GM12878 (cell line): Measurements from ENCODE around the gene LOXL4. TPM values are rescaled to one million over a fixed set of nuclear protein-coding genes. Genes with fewer than 3 reads are reported as not detected.

Experiments used
- ATAC-seq: fragments of 200-7000 bp; cut with Tn5 transposase; 3 replicates; pipeline ENCODE4 v1.9.1; 2020; ENCODE audit warnings: mild to moderate bottlenecking, moderate library complexity
- BruUV-seq: library from RNA; stranded (reverse); fragments of 400-500 nt; replicated peaks from 2 replicates; lab custom pipeline; 2021; lab: Mats Ljungman, UMichigan
- CTCF ChIA-PET: fragments of 300-600 bp; sonication (Branson Sonifier 250); formaldehyde crosslinking; extraction: SDS; loops from one replicate; lab custom pipeline; 2021; ENCODE audit warnings: inconsistent platforms; lab: Yijun Ruan, JAX
- POLR2A ChIA-PET: fragments of 350-600 bp; formaldehyde crosslinking; extraction: SDS; loops from one replicate; lab custom pipeline; 2021; ENCODE audit warnings: inconsistent platforms; lab: Charles Lee
- RAD21 ChIA-PET: fragments of 300-600 bp; sonication (Branson Sonifier 250); formaldehyde crosslinking; loops from one replicate; lab custom pipeline; 2023; ENCODE audit warnings: antibody characterized with exemption; ENCODE audit not compliant: unreplicated experiment; lab: Charles Lee
- SMC1A ChIA-PET: fragments of 300-600 bp; sonication (Branson Sonifier 250); formaldehyde crosslinking; loops from one replicate; lab custom pipeline; 2023; ENCODE audit not compliant: unreplicated experiment, uncharacterized antibody; lab: Charles Lee
- DNase-seq: peaks from one replicate; pipeline ENCODE4 v3.0.0-alpha.2; 2011; ENCODE audit warnings: low read depth, low spot score
- FAIRE-seq: peaks from 3 replicates; lab custom pipeline; 2011; peaks lifted over from hg19 to GRCh38; lab: Jason Lieb, UNC
- H2AFZ ChIP-seq: 2 replicates; pipeline ENCODE4 v1.6.0; 2011; ENCODE audit warnings: low read depth, low read length, control low read depth; ENCODE audit not compliant: control insufficient read depth
- H3K27ac ChIP-seq: 2 replicates; pipeline ENCODE4 v1.5.1; 2011; ENCODE audit warnings: control low read depth; ENCODE audit not compliant: control insufficient read depth, insufficient read depth
- H3K27me3 ChIP-seq, 2 experiments: replicated peaks in 1 of 2; 2 replicates each; pipeline versions ENCODE4 v1.6.0 to v1.6.1; 2011; ENCODE audit warnings: low read length in 1 of 2; ENCODE audit not compliant: control insufficient read depth in 2 of 2, insufficient read depth in 2 of 2
- H3K36me3 ChIP-seq, 2 experiments: 2 replicates each; pipeline ENCODE4 v1.5.1; 2011; ENCODE audit warnings: low read length in 1 of 2; ENCODE audit not compliant: control insufficient read depth in 2 of 2, insufficient read depth in 2 of 2
- H3K4me1 ChIP-seq: 2 replicates; pipeline ENCODE4 v1.6.1; 2011; ENCODE audit warnings: mild to moderate bottlenecking, low read length, moderate library complexity, mixed read lengths; ENCODE audit not compliant: control insufficient read depth, insufficient read depth
- H3K4me2 ChIP-seq: 2 replicates; pipeline ENCODE4 v1.6.0; 2011; ENCODE audit warnings: control low read depth; ENCODE audit not compliant: control insufficient read depth, insufficient read depth
- H3K4me3 ChIP-seq: fragments of 200-600 bp; sonication (generic); 2 replicates; pipeline ENCODE4 v1.5.1; 2016
- H3K79me2 ChIP-seq: 2 replicates; pipeline ENCODE4 v1.6.0; 2011; ENCODE audit warnings: low read length; ENCODE audit not compliant: control insufficient read depth, insufficient read depth
- H3K9ac ChIP-seq: 2 replicates; pipeline ENCODE4 v1.8.0; 2011; ENCODE audit warnings: low read length, control low read depth, mixed read lengths; ENCODE audit not compliant: control insufficient read depth, insufficient read depth
- H3K9me3 ChIP-seq: replicated peaks from 3 replicates; pipeline ENCODE4 v1.5.1; 2011; ENCODE audit warnings: mild to moderate bottlenecking, low read length; ENCODE audit not compliant: control insufficient read depth, insufficient read depth
- H4K20me1 ChIP-seq: 2 replicates; pipeline ENCODE4 v1.6.0; 2011; ENCODE audit not compliant: control insufficient read depth, insufficient read depth
- BMI1 ChIP-seq: fragments of 450-650 bp; IDR thresholded peaks from 2 replicates; pipeline ENCODE4 v1.6.1; 2016; ENCODE audit warnings: mild to moderate bottlenecking, moderate library complexity, borderline replicate concordance
- EZH2 ChIP-seq: IDR thresholded peaks from 2 replicates; pipeline ENCODE4 v1.6.1; 2012; ENCODE audit warnings: low read depth, mild to moderate bottlenecking, control low read depth, inconsistent platforms, low read length, borderline replicate concordance; ENCODE audit not compliant: control insufficient read depth
- NFXL1 ChIP-seq: fragments of 450-650 bp; IDR thresholded peaks from 2 replicates; pipeline ENCODE4 v1.6.1; 2017; ENCODE audit warnings: antibody characterized with exemption, mild to moderate bottlenecking, borderline replicate concordance
- WRNIP1 ChIP-seq: IDR thresholded peaks from 2 replicates; pipeline ENCODE4 v1.6.1; 2011; ENCODE audit warnings: low read depth, low read length, improper control_type of control experiment, borderline replicate concordance
- YY1 ChIP-seq: IDR thresholded peaks from 2 replicates; pipeline ENCODE4 v1.6.1; 2011; ENCODE audit warnings: low read depth, mild to moderate bottlenecking, low read length
- ZSCAN29 ChIP-seq: fragments of 450-650 bp; IDR thresholded peaks from 2 replicates; pipeline ENCODE4 v1.6.1; 2017; ENCODE audit warnings: mild to moderate bottlenecking, moderate library complexity
- WGBS: methylation state at CpG from one replicate; pipeline ENCODE4 v1.1.6; 2016; ENCODE audit warnings: low lambda C conversion rate; ENCODE audit not compliant: insufficient replicate concordance, insufficient coverage; ENCODE audit errors: missing lambda C conversion rate; 5-methylcytosine and 5-hydroxymethylcytosine counted together
- in situ Hi-C: fragments of 300-500 bp; cut with MboI; formaldehyde crosslinking; loops from 9 replicates; pipeline ENCODE4 v1.14.3; 2018; ENCODE audit warnings: mixed read lengths
- intact Hi-C: fragments of 100-400 bp; cut with micrococcal nuclease; formaldehyde crosslinking; loops from one replicate; pipeline ENCODE4 v1.14.2; 2022; ENCODE audit not compliant: unreplicated experiment
- polyA plus RNA-seq, 11 experiments: library from polyadenylated mRNA; depleted of rRNA in 4 of 11; unstranded in 6 of 11; stranded (reverse) in 5 of 11; fragments of >200 nt; fragmentation: Nextera tagmentation in 4 of 11; fragmentation: Illumina TruSeq in 1 of 11; extraction: Ambion mirVana in 4 of 11; extraction: Trizol in 1 of 11; gene quantifications; 1 replicate in 1 of 11; 2 replicates in 10 of 11; pipeline versions ENCODE4 v1.2.1 to v1.2.3, GENCODE V29; 2011 to 2016; ENCODE audit warnings: inconsistent platforms in 2 of 11, missing spikeins in 2 of 11, low read depth in 1 of 11
- total RNA-seq, 4 experiments: library from RNA; depleted of rRNA in 3 of 4; stranded (reverse); fragments of >200 nt in 3 of 4; fragmentation: Illumina TruSeq in 1 of 4; extraction: Trizol in 1 of 4; gene quantifications; 2 replicates each; pipeline versions ENCODE4 v1.2.1 to v1.2.3, GENCODE V29; 2013 to 2021

LOXL4 gene
- total and polyA plus RNA-seq, 10 of the 15 experiments (the other 5 are each of a cell fraction or from before 2014, with no cell fraction given) = 0.02 to 0.12 (median 0.08) TPM; not detected in 3

DNA sequence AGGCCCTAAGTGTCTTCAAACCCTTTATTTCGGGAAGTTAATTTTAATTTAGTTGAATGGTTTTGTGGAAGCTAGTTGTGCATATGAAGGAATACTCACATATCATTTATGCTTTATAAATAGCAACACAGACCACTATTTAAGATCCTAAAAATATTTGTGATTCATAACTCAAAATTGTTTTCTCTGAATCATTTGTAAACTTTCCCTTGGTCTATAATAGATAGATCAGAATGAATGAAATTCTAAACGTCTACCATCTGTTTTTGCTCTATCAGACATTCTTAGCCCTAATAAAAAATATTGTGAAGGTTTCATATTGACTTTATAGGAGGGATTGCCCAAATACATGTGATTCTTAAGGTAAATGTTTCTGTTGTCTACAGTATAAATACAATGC is 43.5 kb downstream of the LOXL4 start:
- H3K79me2 ChIP-seq = no peaks in the 10 kb centered on the region; the same call in 1 of the 2 replicates
- intact Hi-C loops = no loop called here
- SMC1A ChIA-PET = no interaction called here
- no peak for DNase-seq
- no peak for FAIRE-seq
- CTCF ChIA-PET = no interaction called here
- POLR2A ChIA-PET = no interaction called here
- H3K4me2 ChIP-seq = no peak overlapping the region
- H3K9ac ChIP-seq = no peak overlapping the region
- H3K4me1 ChIP-seq = no peaks in the 10 kb centered on the region
- 62% methylated on average over 2 of the region's 2 CpGs for WGBS
- H3K36me3 ChIP-seq = no peaks in the 10 kb centered on the region; a peak in 1 of 4 replicates
- peaks cover 5% of the 10 kb centered on the region; the same call in 2 of the 3 replicates for H3K9me3 ChIP-seq
- TF ChIP-seq WRNIP1 = no peak
- TF ChIP-seq, all 136 proteins: peak for 0
- H3K27ac ChIP-seq = no peak overlapping the region
- ATAC-seq = no peak
- no TSS peak for BruUV-seq
- no peaks in the 10 kb centered on the region for H3K27me3 ChIP-seq
- RAD21 ChIA-PET = no interaction called here
- H3K4me3 ChIP-seq = no peak overlapping the region
- H4K20me1 ChIP-seq = no peaks in the 10 kb centered on the region
- in situ Hi-C loops = no loop called here
- no peak overlapping the region for H2AFZ ChIP-seq

DNA sequence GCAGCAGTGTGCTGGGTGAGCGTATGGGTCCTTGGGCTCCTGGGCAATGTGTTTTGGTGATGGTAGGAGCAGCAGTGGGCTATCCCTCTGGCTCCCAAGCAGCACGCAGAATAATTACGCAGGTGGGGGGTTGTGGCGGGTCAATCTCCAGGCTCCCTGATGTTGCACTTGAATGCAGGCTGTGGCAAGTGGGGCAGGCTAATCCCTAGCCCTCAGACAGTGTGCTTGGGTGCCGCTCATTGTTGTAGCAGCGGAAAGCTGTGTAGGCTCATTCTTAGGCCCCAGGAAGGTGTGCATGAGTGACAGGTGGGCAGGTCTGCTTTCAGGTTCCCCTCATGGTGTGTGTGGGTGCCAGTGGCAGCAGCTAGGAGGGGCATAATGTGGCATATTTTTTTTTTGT is 44.1 kb downstream of the LOXL4 start:
- Histone ChIP-seq H3K9ac (no peak overlapping the region), H3K9me3 (peaks cover 9% of the 10 kb centered on the region; the same call in 2 of the 3 replicates), H3K4me3 (no peak overlapping the region), H3K27me3 (no peaks in the 10 kb centered on the region), H3K79me2 (no peaks in the 10 kb centered on the region; the same call in 1 of the 2 replicates), H3K36me3 (no peaks in the 10 kb centered on the region; a peak in 1 of 4 replicates), H3K27ac (no peak overlapping the region), H3K4me1 (no peaks in the 10 kb centered on the region), H2AFZ (no peak overlapping the region), H3K4me2 (no peak overlapping the region), H4K20me1 (no peaks in the 10 kb centered on the region)
- in situ Hi-C loops = no loop called here
- RAD21 ChIA-PET = no interaction called here
- ATAC-seq = no peak
- SMC1A ChIA-PET = no interaction called here
- 100% methylated on average over 6 of the region's 6 CpGs for WGBS
- POLR2A ChIA-PET = no interaction called here
- CTCF ChIA-PET = no interaction called here
- intact Hi-C loops = no loop called here
- FAIRE-seq = no peak
- TF ChIP-seq EZH2 = no peak
- no peak for TF ChIP-seq NFXL1
- no peak for TF ChIP-seq ZSCAN29
- no peak for TF ChIP-seq YY1
- TF ChIP-seq BMI1 = no peak
- no TSS peak for BruUV-seq
- no peak for DNase-seq
